Activated naive CD8-positive, alpha-beta T cell treated with anti-CD3 and anti-CD28 coated beads for 36 hours (primary cell): ENCODE results near the gene SND1. TPM values are rescaled to one million over a fixed set of nuclear protein-coding genes. Genes with fewer than 3 reads are reported as not detected.
"Not testable (repeated sequence)": the region's sequence is repeated elsewhere in the genome, so short reads cannot be mapped to it uniquely, and the experiment has no call there.

ENCODE experiments used
- DNase-seq: peaks from one replicate; pipeline ENCODE4 v3.0.0; 2021
- H3K27ac Mint-ChIP-seq: one replicate; pipeline ENCODE4 v1.8.0; 2022; ENCODE audit warnings: mild to moderate bottlenecking, moderate library complexity, mixed read lengths
- H3K27me3 Mint-ChIP-seq: one replicate; pipeline ENCODE4 v1.8.0; 2022; ENCODE audit warnings: mild to moderate bottlenecking, mixed read lengths
- H3K36me3 Mint-ChIP-seq: one replicate; pipeline ENCODE4 v1.8.0; 2021; ENCODE audit warnings: mild to moderate bottlenecking, mixed read lengths
- H3K4me1 Mint-ChIP-seq: one replicate; pipeline ENCODE4 v1.8.0; 2021; ENCODE audit warnings: mixed read lengths
- H3K4me3 Mint-ChIP-seq: one replicate; pipeline ENCODE4 v1.8.0; 2022; ENCODE audit warnings: mild to moderate bottlenecking, moderate library complexity, mixed read lengths
- H3K9me3 Mint-ChIP-seq: one replicate; pipeline ENCODE4 v1.8.0; 2022; ENCODE audit warnings: mixed read lengths
- total RNA-seq, 2 experiments: library from RNA; stranded (reverse); gene quantifications; one replicate each; pipeline ENCODE4 v1.2.3, GENCODE V29; 2021

SND1 gene
- total RNA-seq, 2 experiments from 2014 or later: 192 to 201 TPM

- H3K27ac Mint-ChIP-seq: no peak overlapping the region
- H3K36me3 Mint-ChIP-seq: no peaks in the 10 kb centered on the region
- H3K4me3 Mint-ChIP-seq: peak overlapping the region; percentile 76
- peak; percentile 30 for DNase-seq
- H3K4me1 Mint-ChIP-seq: peaks cover 39% of the 10 kb centered on the region
- peaks cover 8% of the 10 kb centered on the region for H3K27me3 Mint-ChIP-seq
- H3K9me3 Mint-ChIP-seq: no peaks in the 10 kb centered on the region
These were observed 451.6 kb downstream of the SND1 start for GRCh38 chr7:128103498-128104107.

- H3K27me3 Mint-ChIP-seq: peaks cover 8% of the 10 kb centered on the region
- no peak overlapping the region for H3K27ac Mint-ChIP-seq
- DNase-seq: peak; percentile 36
- H3K4me1 Mint-ChIP-seq: peaks cover 42% of the 10 kb centered on the region
- no peaks in the 10 kb centered on the region for H3K9me3 Mint-ChIP-seq
- no peaks in the 10 kb centered on the region for H3K36me3 Mint-ChIP-seq
- peak overlapping the region; percentile 76 for H3K4me3 Mint-ChIP-seq
These were observed 452.2 kb downstream of the SND1 start for GRCh38 chr7:128104108-128104742.

GRCh38 chr7:128105228-128106022, 453.4 kb downstream of the SND1 start:
- Mint-ChIP-seq H3K4me1 (peaks cover 47% of the 10 kb centered on the region), H3K27ac (no peak overlapping the region), H3K9me3 (no peaks in the 10 kb centered on the region), H3K27me3 (peaks cover 8% of the 10 kb centered on the region), H3K36me3 (no peaks in the 10 kb centered on the region), H3K4me3 (no peak overlapping the region)
- no peak for DNase-seq

GRCh38 chr7:128106821-128107220, 454.8 kb downstream of the SND1 start:
- Mint-ChIP-seq H3K9me3 (no peaks in the 10 kb centered on the region), H3K36me3 (no peaks in the 10 kb centered on the region), H3K4me1 (peaks cover 54% of the 10 kb centered on the region), H3K4me3 (no peak overlapping the region), H3K27me3 (peaks cover 8% of the 10 kb centered on the region), H3K27ac (no peak overlapping the region)
- DNase-seq: no peak

GRCh38 chr7:128107516-128107915, 455.5 kb downstream of the SND1 start:
- H3K36me3 Mint-ChIP-seq, H3K27ac Mint-ChIP-seq, DNase-seq, H3K27me3 Mint-ChIP-seq, H3K4me3 Mint-ChIP-seq, H3K9me3 Mint-ChIP-seq: not testable (repeated sequence)
- peaks cover 61% of the 10 kb centered on the region for H3K4me1 Mint-ChIP-seq

GRCh38 chr7:128108129-128108528, 456.1 kb downstream of the SND1 start:
- peak overlapping the region; percentile 67 for H3K27ac Mint-ChIP-seq
- no peak for DNase-seq
- no peaks in the 10 kb centered on the region for H3K36me3 Mint-ChIP-seq
- H3K4me3 Mint-ChIP-seq: no peak overlapping the region
- H3K4me1 Mint-ChIP-seq: peaks cover 62% of the 10 kb centered on the region
- H3K27me3 Mint-ChIP-seq: peaks cover 8% of the 10 kb centered on the region
- no peaks in the 10 kb centered on the region for H3K9me3 Mint-ChIP-seq

- H3K27me3 Mint-ChIP-seq: peaks cover 8% of the 10 kb centered on the region
- no peaks in the 10 kb centered on the region for H3K36me3 Mint-ChIP-seq
- no peak for DNase-seq
- H3K4me1 Mint-ChIP-seq: peaks cover 57% of the 10 kb centered on the region
- peak overlapping the region; percentile 70 for H3K4me3 Mint-ChIP-seq
- no peaks in the 10 kb centered on the region for H3K9me3 Mint-ChIP-seq
- peak overlapping the region; percentile 67 for H3K27ac Mint-ChIP-seq
These were observed 456.8 kb downstream of the SND1 start for GRCh38 chr7:128108641-128109423.

- Mint-ChIP-seq H3K4me3 (peak overlapping the region; percentile 8), H3K27ac (peak overlapping the region; percentile 67), H3K4me1 (peaks cover 56% of the 10 kb centered on the region)
- H3K9me3 Mint-ChIP-seq, H3K36me3 Mint-ChIP-seq, H3K27me3 Mint-ChIP-seq, DNase-seq: not testable (repeated sequence)
These were observed 457.5 kb downstream of the SND1 start for GRCh38 chr7:128109424-128109969.

- no peaks in the 10 kb centered on the region for H3K9me3 Mint-ChIP-seq
- no peak overlapping the region for H3K27ac Mint-ChIP-seq
- no peaks in the 10 kb centered on the region for H3K27me3 Mint-ChIP-seq
- no peak overlapping the region for H3K4me3 Mint-ChIP-seq
- no peak for DNase-seq
- peaks cover 54% of the 10 kb centered on the region for H3K4me1 Mint-ChIP-seq
- no peaks in the 10 kb centered on the region for H3K36me3 Mint-ChIP-seq
These were observed 458.8 kb downstream of the SND1 start for GRCh38 chr7:128110641-128111364.

GRCh38 chr7:128112018-128112780, 460.2 kb downstream of the SND1 start:
- Mint-ChIP-seq H3K9me3 (no peaks in the 10 kb centered on the region), H3K4me3 (no peak overlapping the region), H3K4me1 (peaks cover 45% of the 10 kb centered on the region), H3K27me3 (no peaks in the 10 kb centered on the region), H3K36me3 (no peaks in the 10 kb centered on the region), H3K27ac (no peak overlapping the region)
- DNase-seq: no peak

- H3K9me3 Mint-ChIP-seq: no peaks in the 10 kb centered on the region
- H3K27me3 Mint-ChIP-seq: no peaks in the 10 kb centered on the region
- no peak for DNase-seq
- no peaks in the 10 kb centered on the region for H3K36me3 Mint-ChIP-seq
- peak overlapping the region; percentile 8 for H3K27ac Mint-ChIP-seq
- no peak overlapping the region for H3K4me3 Mint-ChIP-seq
- peaks cover 45% of the 10 kb centered on the region for H3K4me1 Mint-ChIP-seq
These were observed 460.8 kb downstream of the SND1 start for GRCh38 chr7:128112781-128113221.

- H3K4me1 Mint-ChIP-seq: peaks cover 37% of the 10 kb centered on the region
- no peak overlapping the region for H3K4me3 Mint-ChIP-seq
- no peak overlapping the region for H3K27ac Mint-ChIP-seq
- H3K36me3 Mint-ChIP-seq: no peaks in the 10 kb centered on the region
- no peak for DNase-seq
- H3K27me3 Mint-ChIP-seq: no peaks in the 10 kb centered on the region
- no peaks in the 10 kb centered on the region for H3K9me3 Mint-ChIP-seq
These were observed 461.8 kb downstream of the SND1 start for GRCh38 chr7:128113839-128114238.

- no peak for DNase-seq
- Mint-ChIP-seq H3K4me3 (no peak overlapping the region), H3K9me3 (no peaks in the 10 kb centered on the region), H3K27ac (no peak overlapping the region), H3K4me1 (peaks cover 28% of the 10 kb centered on the region), H3K27me3 (no peaks in the 10 kb centered on the region), H3K36me3 (no peaks in the 10 kb centered on the region)
These were observed 462.8 kb downstream of the SND1 start for GRCh38 chr7:128114806-128115205.
